Medulla oblongata (tissue), 1 donor: ENCODE measurements around the gene CHID1.
A peak's percentile ranks its signal among the peaks of the same experiment; 100 is the strongest.

Source experiments
- DNase-seq: peaks from one replicate; pipeline ENCODE4 v3.0.0-alpha.2; 2015; ENCODE audit errors: extremely low spot score

The CHID1 gene

DNA sequence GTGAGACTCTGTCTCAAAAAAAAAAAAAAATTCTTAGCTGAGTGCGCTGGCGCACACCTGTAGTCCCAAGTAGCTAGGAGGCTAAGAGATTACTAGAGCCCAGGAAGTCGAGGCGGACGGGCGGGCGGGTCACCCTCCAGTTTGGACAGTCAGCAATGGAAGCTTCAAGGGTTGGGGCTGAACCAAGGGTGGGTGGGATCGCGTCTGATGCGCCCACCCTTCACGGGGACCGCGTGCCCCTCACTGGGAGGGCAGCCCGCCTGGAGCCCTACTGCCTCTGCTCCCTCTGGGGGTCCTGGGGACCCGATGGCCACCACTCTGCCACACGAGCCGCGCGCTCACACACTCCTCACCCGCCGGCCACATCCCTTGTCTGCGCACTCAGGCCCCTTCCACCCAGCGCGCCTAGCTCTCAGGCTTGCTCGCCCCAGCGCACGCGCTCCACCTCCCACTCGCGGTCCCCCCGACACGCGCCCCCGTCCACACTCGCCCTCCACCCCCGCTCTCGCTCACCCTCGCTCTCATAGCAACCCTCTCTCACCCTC is 494 bp downstream of the CHID1 start:
- no peak for DNase-seq

DNA sequence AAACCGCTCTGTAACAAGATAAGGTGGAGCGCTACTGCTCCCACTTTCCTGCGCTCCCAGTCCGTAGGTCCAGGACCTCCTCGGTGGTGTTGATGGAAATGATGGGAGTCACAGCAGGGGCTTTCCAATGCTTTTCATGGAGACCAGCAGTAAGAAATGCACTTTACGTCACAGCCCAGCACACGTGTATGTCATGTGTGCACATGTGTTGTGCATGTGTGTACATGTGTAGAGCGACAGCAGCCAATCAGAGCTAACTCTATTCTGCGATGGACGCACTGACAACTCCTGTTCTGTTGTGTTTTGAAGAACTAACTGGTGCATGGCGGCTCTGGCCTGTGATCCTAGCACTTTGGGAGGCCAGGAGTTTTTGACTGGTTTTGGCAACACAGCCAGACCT is 1.2 kb downstream of the CHID1 start:
- no peak for DNase-seq

DNA sequence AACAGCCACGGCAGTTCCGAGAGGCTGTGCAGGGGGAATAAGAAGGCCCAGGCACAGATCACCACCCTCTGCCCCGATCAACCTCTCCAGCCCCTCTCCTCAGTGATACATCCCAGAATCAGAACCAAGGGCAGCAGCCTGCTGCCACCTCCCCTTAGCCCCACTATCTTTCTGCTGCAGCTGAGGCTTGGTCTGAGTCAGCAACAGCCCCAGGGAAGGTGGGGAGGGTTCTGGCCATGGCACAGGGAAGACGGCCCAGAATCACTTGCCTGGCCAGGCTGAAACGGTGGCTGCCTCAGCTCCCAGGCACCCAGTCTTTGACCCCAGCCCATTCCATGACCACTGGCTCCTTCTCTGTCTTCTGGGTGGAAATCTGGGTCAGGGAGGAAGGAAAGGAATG is 2.3 kb downstream of the CHID1 start:
- no peak for DNase-seq

DNA sequence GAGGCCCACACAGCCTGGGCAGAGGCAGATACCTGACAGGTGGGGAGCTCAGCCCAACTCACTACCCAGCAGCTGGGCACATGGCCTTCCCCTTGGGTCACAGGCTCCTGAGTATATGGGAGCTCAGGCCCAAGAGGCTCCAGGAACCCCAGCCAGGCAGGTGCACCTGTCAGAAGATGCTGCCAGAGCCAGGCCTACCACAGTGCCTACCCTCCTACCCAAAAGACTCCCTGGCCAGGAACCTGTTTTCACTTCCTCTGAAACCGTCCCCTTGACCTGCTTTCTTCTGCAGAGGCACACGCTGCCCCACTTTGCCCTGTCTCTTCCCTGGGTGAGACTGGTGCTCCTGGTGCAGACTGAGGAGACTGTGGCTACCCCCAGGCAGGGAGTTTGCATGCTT is 2.9 kb downstream of the CHID1 start:
- no peak for DNase-seq

DNA sequence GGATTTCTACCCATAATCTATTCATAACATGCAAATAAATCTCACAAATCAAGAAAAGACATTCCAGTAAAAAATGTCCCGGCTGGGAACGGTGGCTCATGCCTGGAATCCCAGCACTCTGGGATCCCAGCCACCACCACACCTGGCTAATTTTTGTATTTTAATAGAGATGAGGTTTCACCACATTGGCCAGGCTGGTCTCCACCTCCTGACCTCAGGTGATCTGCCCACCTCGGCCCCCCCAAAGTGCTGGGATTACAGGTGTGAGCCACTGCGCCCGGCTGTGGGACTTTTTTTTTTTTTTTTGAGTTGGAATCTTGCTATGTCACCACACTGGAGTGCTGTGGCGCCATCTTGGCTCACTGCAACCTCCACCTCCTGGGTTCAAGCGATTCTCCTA is 4.7 kb downstream of the CHID1 start:
- no peak for DNase-seq

DNA sequence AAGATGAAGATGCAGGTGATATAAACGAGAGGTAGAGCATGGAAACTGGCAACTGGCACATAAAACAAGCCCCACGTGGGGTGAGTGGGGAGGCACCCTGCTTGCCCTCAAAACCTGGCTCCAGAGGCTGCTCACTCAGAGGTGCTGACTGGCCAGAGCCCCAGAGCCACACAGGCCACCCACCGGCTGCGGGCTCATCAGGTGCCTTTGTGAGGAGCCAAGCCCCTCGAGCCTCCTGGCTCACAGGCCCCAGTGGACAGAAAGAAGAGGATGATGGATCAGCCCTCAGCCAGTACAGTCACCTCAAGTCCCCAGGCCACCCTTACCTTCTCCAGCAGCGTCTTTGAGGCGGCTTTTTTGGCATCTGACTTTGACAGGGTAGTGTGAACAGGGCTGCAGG is 6.2 kb downstream of the CHID1 start:
- no peak for DNase-seq

DNA sequence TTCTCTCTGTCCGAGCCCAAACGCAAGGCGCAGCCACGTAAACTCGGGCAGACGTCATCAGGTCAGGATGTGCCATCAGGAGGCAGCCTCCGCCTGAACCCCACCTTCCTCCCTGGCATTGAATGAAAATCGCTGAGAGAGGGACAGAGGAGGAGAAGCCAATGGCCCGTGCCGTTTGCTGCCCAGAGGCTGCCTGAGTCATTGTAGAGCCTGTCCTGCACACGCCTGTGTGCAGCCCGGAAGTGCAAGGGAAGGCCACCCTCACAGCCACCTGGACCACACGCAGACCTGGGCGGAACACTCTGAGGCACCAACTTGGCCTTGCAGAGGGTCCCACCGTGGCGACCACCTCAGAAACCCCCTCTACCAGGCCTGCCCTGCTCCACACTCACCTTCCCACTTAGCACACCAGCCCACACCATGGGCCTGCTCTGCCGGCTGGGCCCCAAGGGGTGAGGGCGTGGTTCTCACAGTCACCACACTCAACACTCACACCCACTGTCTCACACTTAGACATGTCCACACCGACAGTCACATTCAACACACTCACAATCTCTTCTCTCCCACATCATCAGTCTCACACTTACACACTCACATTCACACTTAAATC is 9.1 kb downstream of the CHID1 start:
- DNase-seq = no peak

DNA sequence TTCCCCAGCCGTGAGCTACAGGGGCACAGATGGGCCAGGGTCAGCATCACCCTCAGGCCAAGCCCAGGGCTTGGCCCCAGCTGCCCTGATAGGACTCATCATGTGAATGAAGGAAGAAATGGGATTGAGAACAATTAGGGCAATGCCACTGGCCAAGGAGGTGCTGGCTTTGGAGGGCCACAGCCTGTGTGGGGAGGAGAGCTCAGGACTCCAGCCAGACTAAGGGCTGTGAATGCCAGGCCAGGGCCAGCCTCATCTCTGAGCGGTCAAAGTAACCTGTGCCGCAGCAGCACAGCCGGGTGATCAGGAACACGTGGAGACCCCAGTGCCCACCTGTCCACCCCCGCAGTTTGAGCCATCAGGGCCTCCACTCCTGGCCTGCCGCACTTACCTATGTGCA is 10.1 kb downstream of the CHID1 start:
- DNase-seq = no peak

DNA sequence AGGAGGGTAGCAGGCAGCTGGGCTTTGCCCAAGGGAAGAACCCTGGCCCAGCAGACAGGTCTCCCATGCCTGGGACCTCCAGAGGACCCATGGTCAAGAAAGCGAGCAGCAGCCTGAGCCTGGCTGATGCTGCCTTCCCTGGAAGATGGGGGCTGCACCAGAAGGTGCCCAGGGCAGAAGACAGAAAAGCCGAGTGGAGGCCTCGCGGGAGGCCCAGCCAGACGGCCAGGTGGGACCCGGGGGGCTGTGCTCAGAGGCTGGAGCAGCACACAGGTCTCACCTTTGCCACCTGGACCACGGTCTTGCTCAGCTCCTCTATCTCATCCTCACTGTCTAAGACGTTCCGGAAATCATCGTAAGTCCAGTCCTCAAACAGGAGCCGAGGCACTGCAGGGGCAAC is 10.9 kb downstream of the CHID1 start:
- no peak for DNase-seq

DNA sequence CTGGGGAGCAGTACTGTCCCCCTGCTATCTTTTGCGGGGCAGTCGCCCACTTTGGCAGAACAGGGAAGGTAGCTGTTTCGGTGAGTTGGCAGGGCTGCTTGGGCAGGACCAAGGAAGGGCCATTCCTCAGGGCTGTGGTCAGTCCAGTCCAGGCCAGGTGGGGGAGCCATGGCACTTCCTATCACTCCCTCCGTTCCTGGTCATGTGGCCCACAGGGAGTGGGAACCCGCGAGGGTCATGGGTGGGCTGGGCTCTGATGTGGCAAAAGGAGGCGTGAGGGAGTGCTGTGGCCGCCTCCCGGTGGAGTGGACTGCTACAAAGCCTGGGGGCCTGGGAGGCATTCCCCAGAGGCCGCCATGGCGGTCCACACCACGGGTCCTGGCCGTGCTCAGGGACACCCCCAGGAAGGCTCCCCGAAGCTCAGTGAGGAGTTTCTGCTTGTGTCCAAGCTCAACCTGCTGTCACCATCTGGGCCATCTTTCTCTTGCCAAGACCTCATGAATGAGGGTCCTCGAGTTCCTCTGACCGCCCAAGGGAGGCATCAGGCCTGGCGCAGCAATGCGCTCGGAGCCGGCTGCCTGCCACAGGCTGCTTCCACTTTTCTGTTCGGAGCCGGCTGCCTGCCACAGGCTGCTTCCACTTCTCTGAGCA is 11.9 kb downstream of the CHID1 start:
- DNase-seq = peak; percentile 16

DNA sequence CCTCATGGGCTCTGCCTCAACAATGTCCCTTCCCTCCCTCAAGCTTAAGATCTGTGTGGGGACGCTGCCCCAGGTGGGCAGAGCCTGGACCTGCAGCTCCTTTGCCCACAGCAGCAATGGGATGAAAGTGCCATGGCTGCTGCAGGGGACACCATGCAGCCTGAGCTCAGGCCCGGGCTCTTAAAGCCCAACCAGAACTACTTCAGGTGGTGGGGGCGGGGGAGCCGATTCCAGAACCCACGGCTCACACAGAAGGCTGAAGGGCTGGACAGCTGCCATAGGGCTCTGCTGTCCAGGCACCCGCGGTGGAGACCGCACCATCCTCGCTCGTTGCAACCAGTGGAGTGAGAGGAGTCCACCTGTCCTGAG is 12.5 kb downstream of the CHID1 start:
- peak; percentile 8 for DNase-seq

DNA sequence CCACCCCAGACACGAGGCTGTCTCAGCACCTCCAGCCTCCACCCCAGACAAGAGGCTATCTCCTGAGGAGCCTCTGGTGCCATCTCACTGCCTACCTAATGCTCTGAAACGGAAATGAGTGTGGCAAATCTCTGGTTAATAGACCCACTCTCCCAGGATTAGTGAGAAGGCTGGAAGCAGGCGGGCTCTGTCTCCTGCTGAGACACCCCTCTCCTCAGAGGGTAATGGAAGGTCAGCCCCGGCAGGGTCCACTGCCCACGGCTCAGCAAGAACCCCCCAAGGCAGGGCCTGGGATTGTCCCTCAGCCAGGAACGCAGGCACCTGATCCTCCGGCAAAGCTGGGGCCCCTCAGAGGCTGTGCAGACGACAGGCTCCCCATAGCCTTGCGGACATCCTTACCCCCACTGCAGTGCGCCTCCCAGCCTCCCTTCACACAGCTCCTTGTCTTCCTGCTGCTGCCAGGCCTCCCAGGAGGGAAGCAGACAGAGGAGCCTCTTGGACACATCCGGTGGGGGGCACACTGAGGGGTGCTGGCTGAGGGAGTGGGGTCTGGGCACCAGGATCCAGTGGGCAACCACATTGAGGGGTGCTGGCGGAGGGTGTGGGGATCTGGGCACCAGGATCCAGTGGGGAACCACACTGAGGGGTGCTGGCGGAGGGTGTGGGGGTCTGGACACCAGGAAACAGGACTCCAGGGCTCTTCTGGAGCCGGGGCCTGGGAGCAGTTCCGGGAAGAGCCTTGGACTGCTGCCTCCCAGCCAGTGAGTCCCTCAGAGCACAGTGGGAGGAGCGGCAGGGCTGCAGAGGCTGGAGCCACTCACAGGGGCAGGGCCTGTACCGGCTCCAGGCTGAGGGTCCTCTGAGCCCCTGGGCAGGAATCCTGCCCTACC is 13.1 kb downstream of the CHID1 start:
- DNase-seq = no peak

DNA sequence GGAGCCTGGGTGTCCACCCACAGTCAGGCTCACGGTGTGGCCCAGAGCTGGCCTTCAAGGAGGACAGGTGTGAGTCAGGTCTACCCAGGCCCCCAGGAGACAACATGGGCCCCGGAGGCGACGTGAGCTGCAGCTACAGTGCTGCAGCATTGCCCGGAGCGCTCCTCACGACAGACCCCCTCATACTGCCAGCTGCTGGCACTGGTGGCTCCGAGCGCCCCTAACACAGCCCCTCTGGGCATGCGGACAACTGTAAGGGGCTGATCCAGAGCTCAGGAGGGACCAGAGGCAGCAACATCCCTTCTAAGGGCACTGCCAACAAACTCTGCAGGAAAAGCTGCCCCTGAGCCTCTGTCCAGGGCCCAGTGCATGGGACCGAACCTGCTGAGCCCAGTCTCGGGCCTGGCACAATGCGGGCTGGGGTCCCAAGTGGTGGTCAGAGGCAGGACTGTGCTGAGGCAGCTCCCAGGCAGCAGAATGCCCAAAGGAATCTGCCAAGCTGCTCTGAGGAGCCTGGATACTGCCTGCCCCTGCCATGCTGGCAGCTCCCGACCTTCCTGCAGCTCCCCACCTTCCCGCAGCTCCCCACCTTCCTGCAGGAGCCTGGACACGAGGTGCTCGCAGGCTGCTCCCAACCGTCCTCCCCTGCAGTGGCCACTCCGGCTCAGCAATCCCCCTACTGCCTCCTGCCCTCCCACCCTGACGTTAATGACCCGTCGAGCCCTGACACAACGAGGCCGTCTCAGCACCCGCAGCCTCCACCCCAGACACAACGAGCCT is 15.1 kb downstream of the CHID1 start:
- DNase-seq = no peak

DNA sequence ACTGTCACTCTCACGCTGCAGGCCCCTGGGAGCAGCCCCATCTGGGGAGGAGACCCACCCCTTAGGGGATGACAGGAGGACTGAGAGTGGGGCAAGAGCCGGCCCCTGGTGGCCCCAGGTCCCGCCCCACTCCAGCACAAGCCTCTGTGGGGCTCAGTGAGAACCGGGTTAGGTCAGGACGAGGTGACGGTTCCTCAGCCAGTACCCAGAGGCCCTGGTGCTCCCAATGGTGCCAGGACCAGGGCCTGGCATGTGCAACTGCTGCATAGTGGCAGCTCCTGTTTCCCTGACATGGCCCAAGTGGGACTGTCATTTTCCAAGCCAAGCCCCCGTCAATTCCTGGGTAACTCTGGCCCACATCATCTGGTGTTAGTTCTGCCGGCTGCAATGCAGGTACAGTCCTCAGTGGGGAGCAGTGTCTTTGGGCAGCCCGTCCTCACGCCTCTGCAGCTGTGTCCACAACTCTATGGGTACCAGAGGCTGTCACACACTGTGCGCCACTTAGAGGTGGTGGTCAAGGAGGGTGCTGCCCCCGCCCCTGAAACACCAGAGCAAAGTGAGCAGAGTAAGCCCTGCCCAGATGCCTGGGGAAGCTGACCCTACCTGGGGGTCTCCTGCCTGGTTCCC is 15.9 kb downstream of the CHID1 start:
- no peak for DNase-seq

DNA sequence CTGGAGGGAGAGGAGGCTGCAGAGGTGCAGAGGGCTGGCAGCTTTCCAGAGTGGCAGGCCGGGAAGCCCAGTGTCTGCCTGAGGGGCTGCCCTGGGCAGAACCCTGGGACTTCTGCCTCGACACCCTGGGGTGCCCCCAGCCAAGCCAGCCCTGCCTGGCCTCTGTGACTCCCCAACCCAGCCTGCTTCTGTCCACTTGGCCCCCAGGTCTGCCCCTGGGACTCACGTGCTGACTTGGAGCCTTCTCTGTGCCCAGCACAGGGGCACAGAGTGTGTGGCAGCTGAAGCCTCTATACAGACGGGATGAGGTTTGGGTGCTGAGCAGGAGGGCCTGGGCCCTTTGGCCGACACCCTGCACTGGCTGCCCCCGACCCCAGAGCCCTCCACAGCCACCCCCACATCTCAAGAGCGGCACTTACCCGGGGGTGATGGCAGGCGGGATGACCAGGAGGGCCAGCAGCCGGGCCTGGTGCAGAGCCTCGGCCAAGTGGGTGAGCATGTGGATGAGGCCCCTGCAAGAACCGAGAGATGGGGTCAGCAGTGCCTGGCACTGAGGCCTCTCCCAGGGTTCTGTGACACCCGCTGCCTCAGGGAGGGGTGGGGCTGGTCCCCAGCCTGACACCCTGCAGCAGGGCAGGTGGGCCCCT is 17.5 kb downstream of the CHID1 start:
- no peak for DNase-seq

DNA sequence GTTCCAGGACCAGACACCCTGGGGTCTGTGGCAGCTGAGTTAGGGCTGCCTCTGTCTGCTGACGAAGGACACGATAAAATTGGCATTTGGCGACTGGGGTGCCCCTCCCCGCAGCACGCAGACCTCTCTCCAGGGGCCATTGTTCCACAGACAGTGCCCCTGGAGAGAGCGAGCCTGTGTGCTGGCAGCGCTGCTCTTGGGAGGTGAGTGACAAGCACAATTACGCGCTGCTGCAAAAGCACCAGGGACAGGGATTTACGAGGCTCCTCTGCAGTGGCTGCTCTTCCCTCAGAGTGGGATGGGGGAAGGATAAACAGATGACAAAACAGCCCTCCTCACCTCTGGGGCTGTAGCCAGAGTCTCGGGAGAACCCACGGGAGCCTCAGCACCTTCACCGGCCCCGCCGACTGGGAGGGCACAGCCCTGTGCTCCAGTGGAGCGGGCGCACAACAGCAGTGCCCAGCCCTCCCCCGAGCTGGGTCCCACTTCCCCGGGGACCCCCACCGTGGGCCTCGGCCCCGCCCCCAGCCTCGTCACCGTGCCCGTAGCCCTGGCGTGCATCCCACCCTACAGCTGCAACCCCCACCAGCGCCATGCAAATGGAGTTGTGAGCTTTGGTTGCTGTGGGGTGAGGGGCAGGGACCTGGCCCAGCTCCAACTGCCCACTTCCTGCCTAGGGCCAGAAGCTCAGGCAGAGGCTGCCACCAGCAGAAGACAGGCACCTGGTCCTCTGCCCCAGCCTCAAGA is 19.6 kb downstream of the CHID1 start:
- DNase-seq = no peak

DNA sequence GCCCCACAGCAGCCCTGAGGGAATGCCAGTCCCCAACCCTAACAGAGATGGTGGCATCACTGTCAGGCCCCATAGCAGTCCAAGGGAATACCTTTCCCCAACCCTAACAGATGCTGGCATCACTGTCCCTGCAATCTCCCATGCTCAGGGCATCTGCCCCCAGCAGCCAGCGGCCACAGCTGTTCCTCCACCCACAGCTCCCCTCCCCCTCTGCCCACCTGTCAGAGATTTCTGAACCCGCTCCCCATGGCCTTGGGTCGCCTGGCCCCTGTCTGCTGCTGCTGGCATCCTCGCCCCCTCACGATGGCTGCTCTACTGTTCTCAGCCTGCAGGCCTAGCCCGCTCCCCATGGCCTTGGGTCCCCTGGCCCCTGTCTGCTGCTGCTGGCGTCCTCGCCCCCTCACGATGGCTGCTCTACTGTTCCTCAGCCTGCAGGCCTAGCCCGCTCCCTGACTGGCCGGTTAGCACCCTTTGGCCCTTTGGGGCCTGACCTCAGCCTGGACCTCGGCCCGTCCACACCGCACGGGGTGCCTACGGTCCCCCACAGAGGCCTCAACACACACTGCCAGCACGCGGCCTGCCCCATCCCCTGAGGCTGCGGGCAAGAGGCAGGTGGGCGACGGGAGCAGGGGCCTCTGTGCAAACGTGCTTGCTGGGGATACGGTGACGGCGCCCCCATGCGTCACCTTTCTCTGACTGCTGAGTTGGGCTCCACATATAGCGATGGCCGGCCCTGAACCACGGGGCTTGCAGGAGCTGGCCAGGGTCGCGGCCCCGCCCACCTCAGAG is 20.7 kb downstream of the CHID1 start:
- no peak for DNase-seq

DNA sequence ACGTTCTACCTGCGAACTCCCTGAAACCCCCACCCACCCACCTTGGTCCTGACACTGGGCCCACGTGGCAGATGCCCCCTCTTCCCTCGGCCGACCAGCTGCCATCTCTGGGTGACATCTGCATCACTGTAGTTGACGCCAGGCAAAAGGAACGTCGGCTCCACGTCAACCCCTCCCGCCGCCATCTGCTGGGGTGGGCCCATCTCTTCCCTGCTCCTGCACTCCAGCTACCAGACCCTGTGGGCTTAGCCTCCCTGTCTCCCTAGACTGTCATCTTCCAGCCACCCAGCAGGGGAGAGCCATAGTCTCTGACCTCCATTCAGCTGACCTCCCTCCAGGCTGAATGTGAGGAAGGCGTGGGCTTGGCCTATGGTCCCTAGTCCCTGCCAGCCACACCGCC is 21.4 kb downstream of the CHID1 start:
- DNase-seq = no peak
